ENCODE results near the gene CNTNAP5. TPM values are rescaled to one million over a fixed set of nuclear protein-coding genes. Genes with fewer than 3 reads are reported as not detected.

The CNTNAP5 gene
- total and polyA plus RNA-seq, 4 donors, result 16.7 to 63.2 (median 39.1) TPM

DNA sequence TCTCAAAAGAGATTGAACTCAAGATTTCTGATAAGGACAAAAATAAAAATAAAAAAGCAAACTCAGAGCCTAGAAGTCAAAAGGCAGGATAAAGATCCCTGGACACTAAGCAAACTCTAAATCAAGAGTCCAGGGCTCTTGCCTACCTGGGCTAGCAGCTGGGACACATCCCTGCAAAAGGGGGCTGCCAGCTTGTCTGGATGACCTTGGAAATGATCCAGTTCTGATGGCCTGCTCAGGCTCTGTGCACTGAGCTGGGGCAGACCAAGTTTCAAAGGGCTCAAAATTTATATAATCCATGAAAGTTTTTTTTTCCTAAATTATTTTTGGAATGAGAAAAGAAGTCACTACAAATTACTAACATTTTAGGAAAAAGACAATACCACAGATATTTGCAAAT is 557.3 kb downstream of the CNTNAP5 start:
- Histone ChIP-seq H3K27me3 (ENCODE audit: control insufficient read depth, insufficient read depth, low read length) (no peaks in the 10 kb centered on the region), H3K9me3 (ENCODE audit: control insufficient read depth, insufficient read depth, low read length) (no peaks in the 10 kb centered on the region)

DNA sequence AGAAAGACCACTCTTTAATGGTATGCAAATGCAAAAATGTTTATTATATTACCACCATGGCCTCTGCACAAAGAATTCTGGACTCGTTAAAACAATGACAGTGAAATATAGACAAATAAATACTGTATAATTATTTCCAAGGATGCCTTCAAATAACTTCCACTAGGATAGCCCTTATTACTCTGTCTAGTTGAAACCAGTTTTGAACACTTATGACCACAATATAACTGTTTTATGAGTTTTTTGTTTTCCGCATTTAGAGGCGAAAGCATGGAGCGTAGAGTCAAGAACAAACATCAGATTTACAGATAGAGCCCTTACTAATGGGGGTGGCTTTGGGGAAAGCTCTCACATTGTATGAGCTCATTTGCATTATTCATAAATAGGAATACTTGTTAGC is 559.5 kb downstream of the CNTNAP5 start:
- whole genome bisulfite sequencing (ENCODE audit: insufficient coverage), result no CpG with 5 or more reads among the region's 4 CpGs
- Histone ChIP-seq H3K27ac (ENCODE audit: low read depth, low read length) (no peak overlapping the region), H3K4me1 (ENCODE audit: control insufficient read depth, insufficient read depth, low read length) (no peaks in the 10 kb centered on the region), H3K4me3 (ENCODE audit: low read depth, low read length) (no peak overlapping the region), H3K9me3 (ENCODE audit: control insufficient read depth, insufficient read depth, low read length) (no peaks in the 10 kb centered on the region), H3K36me3 (ENCODE audit: control insufficient read depth, insufficient read depth, low read length) (no peaks in the 10 kb centered on the region), H3K27me3 (ENCODE audit: control insufficient read depth, insufficient read depth, low read length) (no peaks in the 10 kb centered on the region)
- no peak for DNase-seq (ENCODE audit: low read depth in 4 of 6, low spot score in 6 of 6)

More for the DNA sequence above, 557.3 kb downstream of the CNTNAP5 start:
- no peaks in the 10 kb centered on the region for H3K4me1 ChIP-seq (ENCODE audit: control insufficient read depth, insufficient read depth, low read length)
- H3K4me3 ChIP-seq (ENCODE audit: low read depth, low read length), result no peak overlapping the region
- DNase-seq (ENCODE audit: low read depth in 4 of 6, low spot score in 6 of 6), result no peak
- no peaks in the 10 kb centered on the region for H3K36me3 ChIP-seq (ENCODE audit: control insufficient read depth, insufficient read depth, low read length)
- no peak overlapping the region for H3K27ac ChIP-seq (ENCODE audit: low read depth, low read length)

DNA sequence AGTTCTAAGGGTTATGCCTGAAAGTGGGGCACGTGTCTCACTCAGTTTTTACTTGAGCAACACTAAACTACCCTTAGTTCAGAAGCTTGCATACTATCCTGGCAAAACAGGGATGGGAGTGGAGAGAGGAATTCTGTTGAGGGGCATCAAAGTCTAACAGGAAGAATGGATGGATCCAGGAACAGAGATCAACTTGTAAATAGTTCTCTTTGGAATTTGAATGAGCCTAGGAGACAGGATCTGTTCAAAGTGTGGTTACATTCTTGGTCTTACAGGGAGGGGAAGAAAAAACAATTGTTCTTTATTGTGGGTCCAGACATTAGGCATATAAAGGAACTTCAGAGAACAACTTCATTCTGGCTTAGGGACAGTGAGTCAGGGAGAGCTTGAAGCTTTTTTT is 560.2 kb downstream of the CNTNAP5 start:
- Histone ChIP-seq H3K9me3 (ENCODE audit: control insufficient read depth, insufficient read depth, low read length) (no peaks in the 10 kb centered on the region), H3K27me3 (ENCODE audit: control insufficient read depth, insufficient read depth, low read length) (no peaks in the 10 kb centered on the region), H3K4me1 (ENCODE audit: control insufficient read depth, insufficient read depth, low read length) (no peaks in the 10 kb centered on the region), H3K36me3 (ENCODE audit: control insufficient read depth, insufficient read depth, low read length) (no peaks in the 10 kb centered on the region), H3K27ac (ENCODE audit: low read depth, low read length) (no peak overlapping the region), H3K4me3 (ENCODE audit: low read depth, low read length) (no peak overlapping the region)
- no peak for DNase-seq (ENCODE audit: low read depth in 4 of 6, low spot score in 6 of 6)
- WGBS (ENCODE audit: insufficient coverage), result no CpG with 5 or more reads among the region's 1 CpG

DNA sequence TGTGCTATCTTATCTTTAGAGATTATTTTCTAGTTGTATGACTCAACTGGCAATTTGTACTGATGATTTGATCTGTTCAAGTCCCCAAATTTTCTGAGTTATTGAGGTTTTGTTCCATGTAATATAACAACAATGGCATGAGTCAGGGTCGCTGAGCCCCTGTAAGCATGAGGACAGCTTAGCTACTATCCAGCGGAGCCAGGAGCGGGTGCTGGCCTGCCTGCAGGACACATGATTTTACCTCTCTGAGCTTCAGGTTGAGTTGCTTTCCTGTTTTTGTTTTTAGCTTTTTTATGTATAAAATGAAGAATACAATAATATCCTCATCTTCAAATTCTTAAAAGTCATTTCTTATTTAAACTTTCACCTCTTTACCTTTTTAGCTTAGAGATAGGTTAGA is 561.1 kb downstream of the CNTNAP5 start:
- H3K36me3 ChIP-seq (ENCODE audit: control insufficient read depth, insufficient read depth, low read length), result no peaks in the 10 kb centered on the region
- H3K4me1 ChIP-seq (ENCODE audit: control insufficient read depth, insufficient read depth, low read length), result no peaks in the 10 kb centered on the region
- H3K27ac ChIP-seq (ENCODE audit: low read depth, low read length), result no peak overlapping the region
- WGBS (ENCODE audit: insufficient coverage), result 100% methylated on average over 1 of the region's 3 CpGs
- no peak for DNase-seq (ENCODE audit: low read depth in 4 of 6, low spot score in 6 of 6)
- no peaks in the 10 kb centered on the region for H3K27me3 ChIP-seq (ENCODE audit: control insufficient read depth, insufficient read depth, low read length)
- H3K4me3 ChIP-seq (ENCODE audit: low read depth, low read length), result no peak overlapping the region
- no peaks in the 10 kb centered on the region for H3K9me3 ChIP-seq (ENCODE audit: control insufficient read depth, insufficient read depth, low read length)

DNA sequence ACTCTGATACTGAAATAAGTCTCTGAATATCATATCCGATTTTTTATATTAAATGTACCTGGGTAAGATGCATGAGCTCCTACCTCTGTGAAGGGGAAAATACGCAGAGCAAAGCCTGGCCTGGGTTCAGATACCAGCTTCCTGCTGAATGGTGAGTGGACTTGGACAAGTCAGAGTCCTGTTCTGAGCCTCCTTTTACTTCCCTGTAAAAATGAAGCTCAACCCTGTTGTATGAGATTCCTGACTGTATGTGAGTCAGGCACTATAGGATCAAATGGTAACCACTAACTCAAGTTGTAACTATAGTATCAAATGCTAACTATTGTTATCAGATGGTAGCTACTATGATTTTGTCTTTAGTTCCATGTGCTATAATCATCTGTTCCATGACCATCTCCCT is 561.7 kb downstream of the CNTNAP5 start:
- Histone ChIP-seq H3K9me3 (ENCODE audit: control insufficient read depth, insufficient read depth, low read length) (no peaks in the 10 kb centered on the region), H3K4me3 (ENCODE audit: low read depth, low read length) (no peak overlapping the region), H3K4me1 (ENCODE audit: control insufficient read depth, insufficient read depth, low read length) (no peaks in the 10 kb centered on the region), H3K27ac (ENCODE audit: low read depth, low read length) (no peak overlapping the region), H3K36me3 (ENCODE audit: control insufficient read depth, insufficient read depth, low read length) (no peaks in the 10 kb centered on the region), H3K27me3 (ENCODE audit: control insufficient read depth, insufficient read depth, low read length) (no peaks in the 10 kb centered on the region)
- 100% methylated on average over 1 of the region's 2 CpGs for WGBS (ENCODE audit: insufficient coverage)
- DNase-seq (ENCODE audit: low read depth in 4 of 6, low spot score in 6 of 6), result no peak

DNA sequence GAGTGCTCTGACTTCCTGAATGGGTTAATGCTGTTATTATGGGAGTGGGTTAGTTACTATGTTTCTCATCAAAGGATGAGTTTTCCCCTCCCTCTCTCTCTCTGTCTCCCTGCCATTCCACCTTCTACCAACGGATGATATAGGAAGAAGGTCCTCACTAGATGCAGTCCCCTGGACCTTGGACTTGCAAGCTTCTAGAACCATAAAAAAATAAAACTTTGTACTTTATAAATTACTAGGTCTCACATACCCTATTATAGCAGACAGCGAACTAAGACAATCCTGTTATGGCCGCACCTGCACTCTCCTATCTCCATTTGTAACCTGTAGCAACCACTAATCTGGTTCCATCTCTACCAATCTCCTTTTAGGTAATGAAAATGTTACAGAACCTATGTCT is 564.9 kb downstream of the CNTNAP5 start:
- Histone ChIP-seq H3K27ac (ENCODE audit: low read depth, low read length) (no peak overlapping the region), H3K4me1 (ENCODE audit: control insufficient read depth, insufficient read depth, low read length) (no peaks in the 10 kb centered on the region), H3K27me3 (ENCODE audit: control insufficient read depth, insufficient read depth, low read length) (no peaks in the 10 kb centered on the region), H3K36me3 (ENCODE audit: control insufficient read depth, insufficient read depth, low read length) (no peaks in the 10 kb centered on the region), H3K9me3 (ENCODE audit: control insufficient read depth, insufficient read depth, low read length) (no peaks in the 10 kb centered on the region), H3K4me3 (ENCODE audit: low read depth, low read length) (no peak overlapping the region)
- no peak for DNase-seq (ENCODE audit: low read depth in 4 of 6, low spot score in 6 of 6)
- WGBS (ENCODE audit: insufficient coverage), result 90% methylated on average over 3 of the region's 3 CpGs

DNA sequence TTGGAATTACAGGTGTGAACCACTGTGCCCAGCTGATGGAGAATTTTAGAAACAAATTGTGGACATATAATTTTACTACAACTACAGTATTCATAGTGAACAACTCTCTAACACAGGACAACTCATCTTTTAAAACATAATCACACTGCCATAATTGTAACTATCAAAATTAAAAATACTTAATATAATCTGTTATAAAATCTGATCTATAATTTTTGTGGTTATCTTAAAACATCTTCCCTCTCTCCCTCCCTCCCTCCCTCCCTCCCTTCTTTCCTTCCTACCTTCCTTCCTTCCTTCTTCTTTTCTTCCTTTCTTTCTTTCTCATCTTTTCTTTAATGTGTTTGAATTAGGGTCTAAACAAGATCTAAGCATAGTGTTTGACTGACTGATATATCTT is 577.7 kb downstream of the CNTNAP5 start:
- no peaks in the 10 kb centered on the region for H3K36me3 ChIP-seq (ENCODE audit: control insufficient read depth, insufficient read depth, low read length)
- H3K9me3 ChIP-seq (ENCODE audit: control insufficient read depth, insufficient read depth, low read length), result no peaks in the 10 kb centered on the region
- no peak for DNase-seq (ENCODE audit: low read depth in 4 of 6, low spot score in 6 of 6)
- H3K27me3 ChIP-seq (ENCODE audit: control insufficient read depth, insufficient read depth, low read length), result no peaks in the 10 kb centered on the region
- no peak overlapping the region for H3K4me3 ChIP-seq (ENCODE audit: low read depth, low read length)
- H3K27ac ChIP-seq (ENCODE audit: low read depth, low read length), result no peak overlapping the region
- no peaks in the 10 kb centered on the region for H3K4me1 ChIP-seq (ENCODE audit: control insufficient read depth, insufficient read depth, low read length)

DNA sequence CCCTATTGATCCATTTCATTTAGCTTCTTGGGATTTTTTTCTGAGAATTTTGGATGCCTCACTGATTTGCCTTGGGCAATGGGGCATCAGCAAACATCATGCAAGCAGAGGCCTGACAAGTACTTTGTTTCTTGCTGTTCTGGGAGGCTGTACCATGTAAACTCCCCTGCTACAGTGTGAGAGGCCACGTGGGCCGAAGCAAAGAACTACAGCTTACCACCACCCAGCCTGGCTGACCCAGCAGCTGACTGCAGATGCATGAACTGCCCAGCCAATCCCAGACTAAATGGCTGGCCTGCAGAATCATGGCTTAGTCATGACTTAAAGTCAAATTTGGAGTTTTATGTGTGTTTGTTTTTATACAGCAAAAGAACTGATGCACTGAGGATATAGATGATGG is 579.9 kb downstream of the CNTNAP5 start:
- Histone ChIP-seq H3K36me3 (ENCODE audit: control insufficient read depth, insufficient read depth, low read length) (no peaks in the 10 kb centered on the region), H3K9me3 (ENCODE audit: control insufficient read depth, insufficient read depth, low read length) (no peaks in the 10 kb centered on the region), H3K27ac (ENCODE audit: low read depth, low read length) (no peak overlapping the region), H3K27me3 (ENCODE audit: control insufficient read depth, insufficient read depth, low read length) (no peaks in the 10 kb centered on the region), H3K4me3 (ENCODE audit: low read depth, low read length) (no peak overlapping the region), H3K4me1 (ENCODE audit: control insufficient read depth, insufficient read depth, low read length) (no peaks in the 10 kb centered on the region)
- 86% methylated on average over 2 of the region's 2 CpGs for WGBS (ENCODE audit: insufficient coverage)
- no peak for DNase-seq (ENCODE audit: low read depth in 4 of 6, low spot score in 6 of 6)

DNA sequence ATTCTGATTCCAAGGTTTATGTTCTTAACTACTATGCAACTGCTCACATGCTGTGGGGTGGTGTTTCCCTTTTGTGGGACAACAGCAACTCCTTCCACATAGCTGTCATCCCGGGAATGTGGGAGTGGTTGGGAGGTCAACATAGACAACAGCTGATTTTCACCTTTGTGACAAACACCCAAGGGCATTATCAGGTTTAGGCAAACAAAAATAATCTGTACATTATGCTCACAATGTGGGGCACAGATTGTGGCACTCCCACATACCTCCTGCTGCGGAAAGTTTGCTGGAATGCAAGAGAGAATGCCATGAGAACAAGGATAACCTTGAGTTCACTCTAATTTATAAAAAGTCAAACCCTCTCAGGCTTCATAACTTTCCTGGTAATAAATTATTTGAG is 582.6 kb downstream of the CNTNAP5 start:
- no peak for DNase-seq (ENCODE audit: low read depth in 4 of 6, low spot score in 6 of 6)
- H3K4me3 ChIP-seq (ENCODE audit: low read depth, low read length), result no peak overlapping the region
- WGBS (ENCODE audit: insufficient coverage), result 88% methylated on average over 1 of the region's 2 CpGs
- H3K9me3 ChIP-seq (ENCODE audit: control insufficient read depth, insufficient read depth, low read length), result no peaks in the 10 kb centered on the region
- no peaks in the 10 kb centered on the region for H3K27me3 ChIP-seq (ENCODE audit: control insufficient read depth, insufficient read depth, low read length)
- no peak overlapping the region for H3K27ac ChIP-seq (ENCODE audit: low read depth, low read length)
- no peaks in the 10 kb centered on the region for H3K4me1 ChIP-seq (ENCODE audit: control insufficient read depth, insufficient read depth, low read length)
- H3K36me3 ChIP-seq (ENCODE audit: control insufficient read depth, insufficient read depth, low read length), result no peaks in the 10 kb centered on the region

DNA sequence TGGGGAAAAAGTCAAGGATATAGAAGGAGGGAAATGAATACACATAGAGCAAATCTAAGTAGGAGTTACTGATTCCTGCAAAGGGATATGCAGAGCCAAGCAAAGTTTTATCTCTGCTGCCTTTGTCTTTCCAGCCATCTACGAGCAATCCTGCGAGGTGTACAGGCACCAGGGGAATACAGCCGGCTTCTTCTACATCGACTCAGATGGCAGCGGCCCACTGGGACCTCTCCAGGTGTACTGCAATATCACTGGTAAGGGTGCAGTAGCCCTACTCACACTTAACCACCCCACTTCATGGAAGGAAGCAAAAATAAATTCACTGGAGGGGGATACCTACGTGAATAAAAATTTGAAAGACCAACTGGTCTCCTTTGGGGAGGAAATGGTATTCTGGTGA is 584.6 kb downstream of the CNTNAP5 start:
- Histone ChIP-seq H3K9me3 (ENCODE audit: control insufficient read depth, insufficient read depth, low read length) (no peaks in the 10 kb centered on the region), H3K27ac (ENCODE audit: low read depth, low read length) (no peak overlapping the region), H3K4me1 (ENCODE audit: control insufficient read depth, insufficient read depth, low read length) (no peaks in the 10 kb centered on the region), H3K27me3 (ENCODE audit: control insufficient read depth, insufficient read depth, low read length) (no peaks in the 10 kb centered on the region), H3K4me3 (ENCODE audit: low read depth, low read length) (no peak overlapping the region), H3K36me3 (ENCODE audit: control insufficient read depth, insufficient read depth, low read length) (no peaks in the 10 kb centered on the region)
- DNase-seq (ENCODE audit: low read depth in 4 of 6, low spot score in 6 of 6), result peak in 1 of 6 donors; percentile 38
- 56% methylated on average over 2 of the region's 6 CpGs for WGBS (ENCODE audit: insufficient coverage)

DNA sequence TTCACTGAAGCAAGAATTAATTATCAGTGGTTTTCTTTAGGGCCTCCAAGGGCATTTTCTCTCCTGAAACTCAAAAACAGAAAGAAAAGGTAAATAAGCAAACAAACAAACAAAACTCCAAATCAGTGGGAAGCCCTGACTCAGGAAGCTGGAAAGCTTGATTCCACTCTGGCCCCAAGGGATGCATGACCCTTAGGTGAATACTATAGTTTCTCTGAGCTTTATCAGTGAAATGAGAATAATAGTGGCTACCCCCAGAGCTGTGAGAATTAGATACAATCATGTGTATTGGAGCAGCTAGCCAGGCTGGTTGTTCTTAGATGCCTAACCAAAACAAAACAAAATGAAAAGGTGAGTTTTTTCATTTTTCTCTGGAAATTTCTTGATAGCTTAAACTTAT is 585.1 kb downstream of the CNTNAP5 start:
- H3K27ac ChIP-seq (ENCODE audit: low read depth, low read length), result no peak overlapping the region
- no peaks in the 10 kb centered on the region for H3K36me3 ChIP-seq (ENCODE audit: control insufficient read depth, insufficient read depth, low read length)
- no peaks in the 10 kb centered on the region for H3K9me3 ChIP-seq (ENCODE audit: control insufficient read depth, insufficient read depth, low read length)
- no peaks in the 10 kb centered on the region for H3K27me3 ChIP-seq (ENCODE audit: control insufficient read depth, insufficient read depth, low read length)
- H3K4me3 ChIP-seq (ENCODE audit: low read depth, low read length), result no peak overlapping the region
- H3K4me1 ChIP-seq (ENCODE audit: control insufficient read depth, insufficient read depth, low read length), result no peaks in the 10 kb centered on the region
- DNase-seq (ENCODE audit: low read depth in 4 of 6, low spot score in 6 of 6), result peak in 1 of 6 donors; percentile 46
